Esophagus muscularis mucosa (tissue), 4 donors: ENCODE data around the gene DENND6B. TPM values are rescaled to one million over a fixed set of nuclear protein-coding genes. Genes with fewer than 3 reads are reported as not detected.

ENCODE experiments used
- DNase-seq: peaks from one replicate; pipeline ENCODE4 v3.0.0-alpha.2; 2017; ENCODE audit errors: extremely low spot score
- H3K27ac ChIP-seq, 4 donors: fragments of 200-600 bp; sonication (generic); replicated peaks in 1 of 4; 1 replicate in 3 of 4; 2 replicates in 1 of 4; pipeline ENCODE4 v1.5.1; 2016 to 2019; ENCODE audit warnings: mild to moderate bottlenecking in 1 of 4
- H3K27me3 ChIP-seq, 4 donors: fragments of 200-600 bp; sonication (generic); one replicate each; pipeline versions ENCODE4 v1.5.1 to v1.6.0; 2016 to 2019
- H3K36me3 ChIP-seq, 4 donors: fragments of 200-600 bp; sonication (generic); one replicate each; pipeline ENCODE4 v1.5.1; 2016 to 2019
- H3K4me1 ChIP-seq, 4 donors: fragments of 200-600 bp; sonication (generic); one replicate each; pipeline ENCODE4 v1.5.1; 2016 to 2019
- H3K4me3 ChIP-seq, 4 donors: fragments of 200-600 bp; sonication (generic); 1 replicate in 2 of 4; 2 replicates in 2 of 4; pipeline ENCODE4 v1.5.1; 2016 to 2019; ENCODE audit warnings: mild to moderate bottlenecking in 4 of 4, moderate library complexity in 1 of 4
- H3K9me3 ChIP-seq, 4 donors: fragments of 200-600 bp; sonication (generic); 1 replicate in 3 of 4; 2 replicates in 1 of 4; pipeline ENCODE4 v1.5.1; 2016 to 2019
- EP300 ChIP-seq: sonication (generic); formaldehyde crosslinking; IDR thresholded peaks from one replicate; pipeline ENCODE4 v1.6.1; 2017; ENCODE audit warnings: antibody characterized with exemption
- POLR2A ChIP-seq: fragments of 450-650 bp; IDR thresholded peaks from one replicate; pipeline ENCODE4 v1.6.1; 2017; ENCODE audit warnings: antibody characterized with exemption, moderate library complexity, mild to moderate bottlenecking, low read depth
- POLR2AphosphoS5 ChIP-seq, 2 donors: sonication (generic); formaldehyde crosslinking; IDR thresholded peaks; one replicate each; pipeline ENCODE4 v1.6.1; 2017; ENCODE audit warnings: antibody characterized with exemption in 2 of 2
- WGBS: methylation state at CpG from one replicate; pipeline ENCODE4 v1.1.5; 2018; 5-methylcytosine and 5-hydroxymethylcytosine counted together
- intact Hi-C: fragments of 100-400 bp; cut with DNase I; formaldehyde crosslinking; loops from one replicate; pipeline ENCODE4 v1.15.1; 2023
- total RNA-seq, 4 donors: library from RNA; depleted of rRNA; stranded (reverse); fragments of >200 nt; gene quantifications; one replicate each; pipeline versions ENCODE4 v1.1.0 to v1.2.1, GENCODE V29; 2016
- TF ChIP-seq, protein P1 (sequence below), 3 experiments: fragments of 200-600 bp in 2 of 3; fragments of 450-650 bp in 1 of 3; sonication (generic) in 2 of 3; IDR thresholded peaks; one replicate each; pipeline ENCODE4 v1.5.1; 2017 to 2019; ENCODE audit warnings: antibody characterized with exemption in 3 of 3, mild to moderate bottlenecking in 2 of 3, moderate library complexity in 1 of 3

Gene DENND6B
- total RNA-seq, 4 donors from 2014 or later = 1.7 to 3.8 (median 2.5) TPM

DNA sequence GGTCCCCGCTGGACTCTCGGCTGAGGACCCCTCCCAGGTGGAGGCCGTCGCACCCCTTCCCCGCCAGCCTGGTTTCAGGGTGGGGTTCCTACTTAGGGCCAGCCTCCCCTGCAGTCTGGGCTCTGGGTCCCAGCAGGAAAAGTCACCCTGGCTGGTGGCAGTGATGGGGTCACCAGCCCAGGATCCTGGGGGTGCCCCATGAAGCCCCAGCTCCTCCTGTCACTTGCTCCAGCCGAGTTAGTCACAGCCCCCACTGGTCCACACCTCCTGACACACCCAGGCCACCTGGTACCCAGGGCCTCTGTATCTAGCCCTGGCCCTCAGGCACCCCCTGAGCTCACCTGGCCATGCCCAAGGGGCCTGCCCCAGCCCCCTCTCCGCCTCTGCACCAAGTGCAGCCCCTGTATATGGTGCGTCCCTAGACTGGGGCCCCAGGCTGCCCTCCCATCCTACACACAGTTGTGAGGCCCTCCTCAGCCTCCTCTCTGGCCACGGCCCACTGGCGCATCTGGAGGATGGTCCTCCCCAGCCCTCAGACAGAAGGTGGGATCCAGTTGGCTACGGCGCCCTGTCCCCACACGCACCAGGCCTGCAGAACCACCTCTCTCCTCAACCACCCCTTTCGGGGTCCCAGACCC lies 26.1 kb downstream of the DENND6B start:
- 70% methylated on average over 2 of the region's 14 CpGs for WGBS
- intact Hi-C loops = no loop called here
- TF ChIP-seq, protein P1, sequence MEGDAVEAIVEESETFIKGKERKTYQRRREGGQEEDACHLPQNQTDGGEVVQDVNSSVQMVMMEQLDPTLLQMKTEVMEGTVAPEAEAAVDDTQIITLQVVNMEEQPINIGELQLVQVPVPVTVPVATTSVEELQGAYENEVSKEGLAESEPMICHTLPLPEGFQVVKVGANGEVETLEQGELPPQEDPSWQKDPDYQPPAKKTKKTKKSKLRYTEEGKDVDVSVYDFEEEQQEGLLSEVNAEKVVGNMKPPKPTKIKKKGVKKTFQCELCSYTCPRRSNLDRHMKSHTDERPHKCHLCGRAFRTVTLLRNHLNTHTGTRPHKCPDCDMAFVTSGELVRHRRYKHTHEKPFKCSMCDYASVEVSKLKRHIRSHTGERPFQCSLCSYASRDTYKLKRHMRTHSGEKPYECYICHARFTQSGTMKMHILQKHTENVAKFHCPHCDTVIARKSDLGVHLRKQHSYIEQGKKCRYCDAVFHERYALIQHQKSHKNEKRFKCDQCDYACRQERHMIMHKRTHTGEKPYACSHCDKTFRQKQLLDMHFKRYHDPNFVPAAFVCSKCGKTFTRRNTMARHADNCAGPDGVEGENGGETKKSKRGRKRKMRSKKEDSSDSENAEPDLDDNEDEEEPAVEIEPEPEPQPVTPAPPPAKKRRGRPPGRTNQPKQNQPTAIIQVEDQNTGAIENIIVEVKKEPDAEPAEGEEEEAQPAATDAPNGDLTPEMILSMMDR (IDR thresholded peaks at IDR 0.05) = no peak
- TF ChIP-seq POLR2AphosphoS5 (IDR thresholded peaks at IDR 0.05) (no peak), EP300 (no peak)
- Histone ChIP-seq H3K4me3 (peak overlapping the region; percentile 37 to 55 (median 42)), H3K9me3 (no peaks in the 10 kb centered on the region), H3K36me3 (no peaks in the 10 kb centered on the region), H3K27ac (peak overlapping the region; percentile 87 to 93 (median 91)), H3K4me1 (peaks cover 93 to 100% (median 100%) of the 10 kb centered on the region in 4 donors), H3K27me3 (no peaks in the 10 kb centered on the region)
- DNase-seq = no peak

DNA sequence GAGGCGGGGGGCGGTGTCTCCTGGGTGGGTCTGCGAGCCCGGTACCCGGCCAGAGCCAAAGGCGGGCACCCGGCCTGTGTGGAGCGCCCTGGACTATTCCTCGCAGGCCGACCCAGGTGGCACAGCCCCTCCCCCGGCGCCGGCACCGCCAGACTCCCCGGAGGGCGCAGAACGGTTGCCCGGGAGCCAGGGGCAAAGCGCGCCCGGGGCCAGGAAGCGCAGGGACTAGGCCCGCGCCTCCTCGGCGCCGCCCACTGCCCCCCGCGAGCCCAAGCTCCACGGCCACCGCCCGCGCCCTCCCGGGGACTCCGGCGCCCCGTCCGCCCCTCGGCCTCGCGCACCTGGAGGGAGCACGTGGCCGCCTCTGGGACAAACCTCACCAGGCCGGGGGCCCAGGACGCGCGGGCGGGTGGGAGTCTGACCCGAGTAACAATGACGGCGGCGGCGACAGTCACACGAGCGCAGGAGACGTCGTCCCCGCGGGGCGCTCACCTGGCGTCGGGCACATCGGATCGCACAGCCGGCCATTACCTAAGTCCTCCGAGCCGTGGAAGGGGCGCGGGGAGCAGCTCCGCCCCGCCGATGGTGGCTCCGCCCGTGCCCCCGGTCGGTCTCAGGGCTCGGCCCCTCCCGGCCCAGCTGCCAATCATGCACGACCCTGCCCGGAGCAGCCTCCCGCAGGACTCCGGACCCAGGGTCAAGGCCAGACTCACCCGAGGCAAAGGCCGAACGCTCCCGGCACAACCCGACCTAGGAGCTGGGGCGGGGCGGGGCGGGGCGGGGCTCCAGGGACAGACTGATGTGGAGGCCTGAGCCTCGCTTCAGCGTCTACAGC lies 26.8 kb downstream of the DENND6B start:
- H3K27me3 ChIP-seq = no peaks in the 10 kb centered on the region
- no peaks in the 10 kb centered on the region for H3K9me3 ChIP-seq
- H3K4me1 ChIP-seq = peaks cover 86 to 100% (median 100%) of the 10 kb centered on the region in 4 donors
- WGBS = no CpG with 5 or more reads among the region's 93 CpGs
- H3K4me3 ChIP-seq = peak overlapping the region; percentile 37 to 55 (median 42)
- no peak for DNase-seq
- peak overlapping the region; percentile 61 to 93 (median 75) for H3K27ac ChIP-seq
- TF ChIP-seq POLR2AphosphoS5 (IDR thresholded peaks at IDR 0.05) = no peak
- no peak for TF ChIP-seq POLR2A
- TF ChIP-seq, protein P1 (IDR thresholded peaks at IDR 0.05) = no peak
- no peak for TF ChIP-seq EP300
- intact Hi-C loops = no loop called here
- H3K36me3 ChIP-seq = no peaks in the 10 kb centered on the region

DNA sequence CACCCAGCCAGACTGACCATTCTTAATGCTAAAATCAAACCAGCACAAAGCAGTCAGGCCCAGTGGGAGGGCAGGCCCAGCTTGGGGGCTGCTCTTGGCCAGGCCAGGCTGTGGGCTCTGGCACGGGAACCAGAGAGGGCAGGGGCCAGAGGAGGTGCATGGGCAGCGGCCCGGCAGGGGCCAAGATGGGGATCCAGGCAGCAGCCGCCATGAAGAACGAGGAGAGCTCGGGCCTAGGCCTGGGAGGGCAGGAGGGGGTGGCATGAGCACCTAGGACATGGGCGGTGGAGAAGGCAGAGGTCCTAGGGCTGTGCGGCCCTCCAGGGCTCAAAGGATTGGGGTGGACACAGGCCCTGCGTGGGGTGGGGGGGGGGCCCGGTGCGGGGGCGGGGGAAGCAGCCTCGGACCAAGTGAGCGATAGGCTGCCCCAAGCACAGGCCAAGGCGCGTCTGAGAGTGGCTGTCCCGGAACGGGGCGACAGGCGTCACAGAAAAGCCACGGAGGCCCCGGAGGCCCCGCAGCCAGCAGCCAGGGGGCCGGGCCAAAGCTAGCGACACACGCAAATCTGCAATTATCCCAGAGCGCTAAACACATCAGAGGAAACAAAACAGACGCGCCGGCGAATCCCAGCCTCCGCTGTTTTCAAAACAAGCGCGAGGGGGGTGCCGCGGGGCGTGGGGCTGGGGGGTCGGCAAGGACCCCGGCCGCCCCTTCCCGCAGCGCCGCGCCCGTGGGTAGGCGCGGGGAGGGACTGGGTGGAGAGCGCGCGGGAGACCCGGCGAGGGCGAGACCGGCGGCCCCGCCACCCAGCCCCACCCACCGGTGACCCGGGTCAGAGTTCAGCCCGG lies 27.7 kb downstream of the DENND6B start:
- Histone ChIP-seq H3K4me3 (peak overlapping the region; percentile 37 to 55 (median 42)), H3K27me3 (no peaks in the 10 kb centered on the region), H3K4me1 (peaks cover 85 to 100% (median 100%) of the 10 kb centered on the region in 4 donors), H3K9me3 (no peaks in the 10 kb centered on the region), H3K36me3 (peaks cover 0 to 4% (median 0%) of the 10 kb centered on the region in 4 donors), H3K27ac (peak overlapping the region; percentile 61 to 93 (median 75))
- WGBS = 48% methylated on average over 34 of the region's 59 CpGs
- TF ChIP-seq, protein P1 (IDR thresholded peaks at IDR 0.05) = no peak
- TF ChIP-seq POLR2A (no peak), POLR2AphosphoS5 (IDR thresholded peaks at IDR 0.05) (no peak), EP300 (no peak)
- DNase-seq = no peak
- intact Hi-C loops = no loop called here

DNA sequence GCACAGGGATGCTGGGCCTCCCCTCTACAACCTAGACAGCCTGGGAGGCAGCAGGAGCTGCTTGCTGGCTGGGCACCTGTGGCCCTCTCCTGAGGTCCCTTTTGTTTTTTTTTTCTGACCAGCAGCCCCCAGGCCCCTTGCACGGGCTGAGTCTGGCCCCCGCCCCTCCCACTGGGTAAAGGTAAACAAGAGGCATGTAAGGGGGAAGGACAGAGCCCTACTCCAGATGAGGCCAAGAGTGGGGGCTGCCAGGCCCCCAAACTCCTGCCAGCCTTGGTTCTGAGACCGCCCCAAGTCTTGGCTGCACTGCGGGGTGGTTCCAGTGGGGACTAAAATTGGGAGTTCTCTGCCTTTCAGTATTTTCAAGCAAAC lies 28.6 kb downstream of the DENND6B start:
- TF ChIP-seq, protein P1 (IDR thresholded peaks at IDR 0.05) = no peak
- TF ChIP-seq POLR2A (no peak), POLR2AphosphoS5 (IDR thresholded peaks at IDR 0.05) (no peak), EP300 (no peak)
- intact Hi-C loops = no loop called here
- Histone ChIP-seq H3K4me1 (peaks cover 85 to 100% (median 100%) of the 10 kb centered on the region in 4 donors), H3K4me3 (no peak overlapping the region), H3K27ac (peak overlapping the region; percentile 40 to 93 (median 61)), H3K27me3 (peaks cover 0 to 3% (median 0%) of the 10 kb centered on the region in 4 donors), H3K9me3 (no peaks in the 10 kb centered on the region), H3K36me3 (peaks cover 0 to 4% (median 0%) of the 10 kb centered on the region in 4 donors)
- no peak for DNase-seq
- WGBS = 93% methylated on average over 3 of the region's 4 CpGs
